ENCODE results near the gene UIMC1.

The UIMC1 gene

DNA sequence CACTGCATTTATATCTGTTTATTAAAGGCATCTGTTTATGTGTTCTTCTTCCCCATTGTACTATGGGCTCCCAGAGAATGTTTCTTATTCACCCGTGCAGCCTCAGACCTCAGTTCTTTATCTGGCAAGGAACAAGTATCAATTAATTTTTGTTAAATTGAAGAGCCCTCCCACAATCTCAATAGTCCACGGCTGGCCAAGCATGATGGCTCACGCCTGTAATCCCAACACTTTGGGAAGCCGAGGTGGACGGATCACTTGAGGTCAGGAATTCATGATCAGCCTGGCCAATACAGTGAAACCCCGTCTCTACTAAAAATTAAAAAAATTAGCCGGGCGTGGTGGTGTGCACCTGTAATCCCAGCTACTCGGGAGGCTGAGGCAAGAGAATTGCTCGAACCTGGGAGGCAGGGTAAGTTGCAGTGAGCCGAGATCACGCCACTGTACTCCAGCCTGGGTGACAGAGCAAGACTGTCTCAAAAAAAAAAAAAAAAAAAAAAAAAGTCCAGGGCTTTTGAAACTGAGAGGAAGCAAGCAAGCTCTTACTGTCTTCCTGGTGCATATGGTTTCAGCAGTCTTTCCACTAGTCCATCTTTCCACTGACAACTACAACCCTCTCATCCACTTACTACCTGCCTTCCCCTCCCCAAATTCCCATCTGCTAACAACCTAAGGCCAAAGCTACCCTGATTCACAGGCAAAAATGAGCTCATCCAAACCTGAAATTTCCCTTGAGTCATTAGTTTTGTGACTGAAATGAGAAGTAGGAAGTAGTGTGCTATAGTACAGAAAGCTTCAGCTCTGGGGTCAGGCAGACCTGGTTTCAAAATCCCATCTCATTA is 105.1 kb downstream of the UIMC1 start:
- no peak for DNase-seq

DNA sequence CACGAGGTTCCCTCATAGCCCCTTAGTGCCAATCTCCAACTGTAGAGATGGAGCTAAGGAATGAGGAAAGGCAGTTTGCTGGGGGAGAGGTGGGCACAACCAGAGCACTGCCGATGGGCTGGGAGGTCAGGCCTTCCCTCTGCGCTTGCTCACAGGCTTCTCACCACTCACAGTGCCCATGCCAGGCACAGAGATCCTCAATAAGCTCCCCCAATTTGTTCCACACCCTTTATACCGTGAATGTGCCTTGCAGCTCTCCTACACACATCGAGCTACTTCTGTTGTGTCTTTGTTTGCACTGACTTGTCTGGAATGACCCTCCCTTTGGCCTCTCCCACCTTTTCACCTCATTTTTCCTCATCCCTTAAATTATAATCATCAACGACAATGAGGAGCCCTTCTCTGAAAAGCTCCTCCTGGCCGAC is 105.8 kb downstream of the UIMC1 start:
- no peak for DNase-seq

DNA sequence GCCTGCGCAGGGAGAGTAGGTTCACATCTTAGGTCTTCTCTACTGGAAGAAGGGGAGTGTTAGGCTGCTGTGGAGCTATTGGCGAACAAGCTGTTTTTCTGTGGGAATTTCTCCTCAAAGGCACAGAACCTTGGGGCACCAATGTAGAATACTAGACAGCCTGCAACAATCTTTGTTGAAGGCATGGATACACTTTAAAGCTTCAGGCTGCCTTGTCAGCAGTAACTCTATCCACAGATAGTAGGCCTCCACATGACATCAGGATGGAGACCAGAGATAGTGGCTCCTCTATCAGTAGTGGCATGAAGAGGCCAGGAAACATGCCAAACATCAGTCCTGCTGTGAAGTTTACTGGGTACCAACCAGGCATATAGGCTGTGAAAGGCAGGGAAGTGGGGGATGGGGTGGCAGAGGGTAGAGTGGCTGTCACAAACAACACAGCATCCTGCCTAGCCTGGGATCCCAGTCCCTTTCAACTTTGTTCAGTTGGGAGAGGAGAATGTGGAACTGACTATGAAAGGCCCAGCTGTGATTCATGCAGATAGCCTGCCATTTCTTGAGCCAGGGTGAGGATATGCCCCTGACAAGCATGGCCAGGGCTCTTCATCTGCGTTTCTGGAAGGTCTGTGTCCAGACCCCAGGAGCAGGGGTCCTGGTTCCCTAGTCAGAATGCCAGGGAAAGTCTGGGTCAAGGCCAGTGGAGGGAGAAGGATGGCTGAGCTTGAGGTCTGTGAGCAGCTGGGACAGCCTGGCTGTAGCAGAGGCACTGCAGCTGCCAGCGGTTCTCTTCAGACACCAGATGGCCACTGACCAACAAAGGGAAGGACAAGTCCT is 106.4 kb downstream of the UIMC1 start:
- no peak for DNase-seq

DNA sequence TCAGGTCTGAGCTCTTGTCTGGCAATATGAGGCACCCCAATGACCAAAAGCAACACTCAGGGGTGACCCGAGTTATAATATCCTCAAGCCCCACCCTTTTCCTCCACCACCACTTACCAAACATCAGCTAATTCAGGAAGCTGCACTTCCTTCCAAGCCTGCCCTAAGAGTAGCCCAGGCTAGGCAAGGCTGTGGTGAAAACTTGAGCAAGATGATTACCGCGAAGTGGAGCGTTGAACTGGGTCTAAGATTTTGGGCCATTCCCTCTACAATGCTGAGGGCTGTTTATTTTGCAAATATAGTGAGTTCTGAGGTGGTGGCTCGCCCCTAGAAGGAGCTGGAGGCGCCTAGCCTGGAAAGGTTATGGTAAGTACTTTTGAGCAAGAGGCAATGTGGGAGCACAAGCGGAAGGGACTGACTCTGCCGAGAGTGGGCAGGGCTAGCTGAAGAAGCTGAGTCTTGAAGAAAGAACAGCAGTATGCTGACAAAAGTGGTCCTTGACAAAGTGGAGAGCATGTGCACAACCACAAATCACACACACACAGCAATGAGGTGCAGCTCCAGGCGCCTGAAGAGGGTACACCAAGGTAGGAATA is 107.2 kb downstream of the UIMC1 start, which contains the start of gene HK3:
HK3 (minus strand) TSS at position 51 of the 596 bp plus-strand sequence. CDS start 3,187 bp downstream, outside the sequence.
- DNase-seq = no peak

DNA sequence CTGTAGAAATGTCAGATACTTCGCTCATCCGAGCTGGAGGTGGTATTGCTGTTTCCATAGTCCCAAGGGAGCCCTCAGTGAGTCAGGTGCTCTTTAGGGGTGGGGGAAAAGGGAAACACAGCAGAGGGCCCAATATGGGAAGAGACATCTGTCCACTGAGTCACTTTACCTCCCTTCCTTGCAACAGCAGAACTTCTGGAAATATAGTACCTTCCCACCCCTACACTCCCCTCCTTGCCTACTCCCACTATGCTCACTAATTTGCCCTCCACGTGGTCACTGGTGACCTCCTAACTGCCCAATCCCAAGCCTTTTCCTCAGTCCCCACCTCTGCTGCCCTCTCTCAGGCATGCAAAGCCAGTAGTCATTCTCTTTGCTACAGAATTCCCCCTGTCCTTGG is 109.3 kb downstream of the UIMC1 start:
- DNase-seq = no peak

DNA sequence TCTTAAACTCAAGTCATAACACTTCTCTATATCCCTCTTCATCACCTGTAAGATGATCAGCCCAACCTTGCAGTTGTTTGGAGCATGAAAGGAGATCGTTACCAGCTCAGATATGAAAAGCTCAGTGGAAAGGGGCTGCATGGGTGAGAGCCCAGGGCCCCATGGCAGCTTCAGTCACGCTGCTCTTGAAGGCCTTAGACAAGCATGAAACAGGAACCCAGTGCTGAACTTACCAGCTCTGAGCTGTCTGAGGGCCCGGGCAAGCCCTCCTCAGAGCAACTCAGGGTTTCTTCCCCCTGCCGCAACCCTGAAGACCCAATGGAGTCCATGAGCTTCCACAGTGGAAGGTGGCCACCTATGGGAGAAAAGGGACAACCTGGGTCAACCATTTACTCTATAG is 110.7 kb downstream of the UIMC1 start:
- DNase-seq = no peak

DNA sequence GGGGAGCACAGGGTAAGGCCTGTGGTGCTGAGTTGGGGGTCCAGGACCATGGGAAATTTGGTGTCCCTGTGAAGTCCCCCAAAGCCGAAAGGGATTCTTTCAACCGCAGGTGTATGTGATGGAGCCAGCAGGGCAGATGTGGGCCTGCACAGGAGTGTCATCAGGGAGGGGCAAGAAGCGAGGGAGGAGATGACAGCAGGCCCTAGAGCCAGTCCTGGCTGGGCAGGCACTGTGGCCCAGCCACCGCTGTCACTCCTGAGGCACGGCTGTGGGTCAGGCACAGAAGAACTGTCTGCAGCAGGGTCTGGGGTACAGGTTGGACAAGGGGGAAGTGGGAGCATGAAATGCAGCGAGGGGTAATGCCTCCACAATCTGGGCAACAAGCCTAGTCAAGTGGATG is 112.3 kb downstream of the UIMC1 start:
- DNase-seq = no peak

DNA sequence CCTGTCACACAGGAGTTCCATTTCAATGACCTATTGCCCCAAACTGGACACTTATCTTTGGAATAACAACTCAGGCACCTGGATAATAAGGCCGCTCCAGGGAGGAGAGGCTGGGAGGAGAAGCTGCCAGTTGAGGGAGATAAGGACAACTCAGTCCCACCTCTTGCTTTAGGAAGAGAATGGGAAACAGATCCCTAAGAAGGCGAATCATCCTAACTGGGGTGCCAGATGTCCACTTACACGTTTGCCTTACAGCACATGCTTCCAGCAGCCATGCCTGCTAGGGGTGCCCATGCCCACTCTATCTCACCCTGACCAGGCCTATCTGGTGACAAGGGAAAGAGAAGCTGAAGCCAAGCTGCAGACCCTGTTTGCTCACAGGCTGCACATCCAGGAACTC is 113.9 kb downstream of the UIMC1 start:
- no peak for DNase-seq

DNA sequence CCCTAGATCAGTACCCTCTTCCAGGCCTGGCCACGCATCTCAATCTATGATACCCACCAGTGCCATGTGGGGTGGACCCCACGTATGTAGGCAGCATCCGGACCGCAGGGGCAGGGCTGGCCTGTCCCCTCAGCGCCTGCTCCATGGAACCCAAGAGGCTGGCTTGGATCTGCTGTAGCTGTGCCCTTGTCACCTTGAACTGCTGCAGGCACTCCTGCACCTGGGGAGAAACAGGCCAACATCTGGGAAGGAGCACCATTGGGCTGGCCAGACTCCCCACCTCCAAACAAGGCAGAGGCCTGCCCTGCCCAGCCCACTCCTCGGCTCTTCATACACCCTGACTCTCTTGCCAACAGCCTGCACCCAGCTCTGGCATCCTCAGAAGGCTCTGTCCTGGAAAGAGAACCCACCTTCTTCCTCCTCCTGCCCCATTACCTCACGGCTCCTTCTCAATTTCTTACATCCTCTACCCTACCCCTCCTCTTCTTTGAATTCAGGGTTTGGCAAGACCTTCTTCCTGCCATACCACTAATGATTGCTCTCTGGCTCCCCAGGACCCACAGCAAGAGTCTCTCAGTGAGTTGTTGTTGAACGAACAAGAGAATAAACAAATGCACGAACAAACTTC is 115.1 kb downstream of the UIMC1 start:
- no peak for DNase-seq

DNA sequence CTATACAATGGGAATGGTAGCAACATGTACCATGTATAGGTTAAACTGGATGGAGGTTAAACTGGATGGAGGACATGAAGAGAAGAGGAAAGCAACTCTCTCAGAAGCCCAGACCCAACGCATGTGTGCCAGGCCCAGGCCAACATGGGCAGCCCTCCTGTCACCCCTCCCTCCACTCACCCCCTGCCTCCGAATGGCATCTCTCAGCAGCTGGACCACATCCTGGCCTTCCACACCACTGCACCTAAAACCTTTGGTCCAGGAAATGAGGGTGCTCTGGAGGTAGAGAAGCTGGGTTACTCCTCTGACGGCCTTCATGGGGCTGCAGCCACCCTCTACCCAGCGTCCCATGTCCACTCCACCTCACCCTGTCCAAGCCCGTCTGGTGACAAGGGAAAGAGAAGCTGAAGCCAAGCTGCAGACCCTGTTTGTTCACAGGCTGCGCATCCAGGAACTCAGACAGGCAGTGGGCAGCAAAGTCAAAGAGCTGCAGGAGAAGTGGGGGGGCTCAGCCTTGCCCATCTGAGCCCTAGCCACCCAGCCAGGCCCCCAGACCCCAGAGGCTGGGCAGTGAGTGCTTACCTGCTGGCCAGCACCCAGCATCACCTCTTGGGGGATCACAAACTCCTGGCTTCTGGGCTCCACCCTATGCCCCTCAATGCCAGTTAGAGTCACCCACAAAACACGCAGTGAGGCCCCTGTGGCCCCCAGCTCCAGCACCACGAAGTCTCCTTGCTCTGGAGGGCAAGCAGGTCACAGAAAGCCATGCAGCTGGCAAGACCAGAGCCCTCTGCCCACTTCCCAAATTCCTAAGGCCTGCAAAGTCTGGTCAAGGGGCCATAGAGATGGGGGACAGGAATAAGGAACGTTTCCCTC is 115.9 kb downstream of the UIMC1 start:
- DNase-seq = no peak

DNA sequence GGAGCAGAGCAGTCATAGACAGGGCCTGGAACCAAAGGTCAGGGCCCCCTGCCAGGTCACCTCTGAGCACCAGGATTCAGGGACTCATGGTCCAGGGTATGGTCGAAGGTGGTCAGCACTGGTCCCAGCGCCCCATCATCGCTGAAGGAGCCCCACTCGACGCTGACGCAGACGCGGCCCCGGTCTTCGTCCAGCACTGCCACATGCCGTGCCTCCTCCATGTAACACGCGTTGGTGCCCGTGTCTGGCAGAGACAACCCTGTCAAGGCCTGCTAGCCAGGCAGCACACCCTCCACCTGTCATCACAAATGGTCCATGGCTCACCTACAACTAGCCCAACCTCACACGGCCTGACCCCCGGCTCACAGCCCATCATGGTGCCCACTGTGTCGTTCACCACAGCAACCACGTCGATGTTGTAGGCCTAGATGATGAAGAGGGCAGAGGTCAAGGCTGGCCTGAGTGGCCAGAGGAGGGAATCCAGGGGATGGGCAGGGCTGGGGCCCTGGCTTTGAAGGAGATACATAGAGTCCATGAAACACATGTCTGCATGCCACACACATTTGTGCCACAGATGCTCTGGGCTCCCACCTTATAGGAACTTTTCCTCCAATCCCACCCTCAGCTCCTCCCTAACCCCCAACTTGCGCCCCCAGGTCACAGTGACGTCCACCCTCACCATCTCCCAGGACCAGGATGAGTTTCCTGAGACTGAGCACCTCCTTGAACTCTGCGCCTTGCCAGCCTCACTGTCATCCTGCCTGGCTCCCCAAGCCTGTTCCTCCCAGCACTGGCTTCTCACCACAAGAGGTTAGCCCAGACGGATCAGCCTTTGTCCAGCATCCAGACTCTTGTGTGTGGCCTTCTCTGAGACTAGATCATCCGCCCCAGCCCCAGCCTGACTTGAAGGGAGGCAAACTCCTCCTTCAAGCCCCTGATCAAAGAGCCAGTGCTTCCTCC is 117.0 kb downstream of the UIMC1 start:
- no peak for DNase-seq

DNA sequence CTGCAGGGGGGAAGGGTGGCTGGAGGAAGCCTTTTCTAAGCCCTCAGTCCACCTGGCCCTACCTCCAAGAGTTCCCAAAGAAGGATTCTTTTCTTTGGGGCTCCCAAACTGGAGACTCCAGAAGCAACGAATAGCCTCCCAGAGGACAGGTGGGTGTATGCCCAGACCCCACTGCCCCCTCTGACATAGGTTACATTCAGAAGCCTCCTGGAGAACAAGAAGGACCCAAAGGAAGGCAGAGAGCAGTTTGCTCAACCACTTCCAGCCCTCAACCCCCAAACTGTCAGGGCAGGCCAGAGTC is 117.8 kb downstream of the UIMC1 start:
- no peak for DNase-seq

DNA sequence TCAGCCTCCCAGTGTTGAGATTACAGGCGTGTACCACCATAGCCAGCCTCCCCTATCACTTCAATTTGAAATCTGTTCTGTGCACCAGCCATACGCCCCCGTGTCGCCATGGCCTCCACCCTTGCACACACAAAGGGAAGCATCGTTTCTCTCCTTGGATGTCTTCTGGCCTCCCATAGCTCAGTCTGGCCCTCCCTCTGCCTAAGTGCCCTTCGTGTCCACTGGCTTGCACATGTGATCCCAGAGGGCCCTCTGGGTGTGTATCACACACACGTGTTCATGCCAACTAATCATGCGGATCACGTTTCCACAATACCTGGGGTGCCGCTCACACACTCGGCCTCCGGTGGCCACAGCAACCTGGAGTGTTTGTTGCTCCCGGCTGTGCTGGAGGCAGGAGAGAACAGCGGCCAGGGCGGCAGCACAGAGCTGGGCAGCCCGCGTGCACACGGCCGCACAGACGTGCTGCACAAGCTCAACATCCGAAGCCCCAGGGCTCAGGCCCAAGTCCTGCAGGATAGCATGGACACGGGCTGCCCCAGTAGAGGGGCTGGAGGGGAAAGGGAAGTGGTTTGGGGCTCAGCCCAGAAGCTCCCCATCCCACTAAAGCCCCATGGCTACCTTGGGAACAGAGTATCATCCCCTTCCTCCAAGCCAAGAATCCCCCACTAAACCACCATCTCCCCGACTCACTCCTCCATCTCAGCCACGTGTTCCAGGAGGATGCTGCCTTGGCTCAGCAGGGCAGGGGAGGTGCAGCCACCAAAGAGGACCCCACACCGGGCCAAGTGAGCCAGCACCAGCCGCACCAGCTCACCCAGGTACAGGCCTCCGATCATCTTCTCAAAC is 118.3 kb downstream of the UIMC1 start:
- DNase-seq = no peak

DNA sequence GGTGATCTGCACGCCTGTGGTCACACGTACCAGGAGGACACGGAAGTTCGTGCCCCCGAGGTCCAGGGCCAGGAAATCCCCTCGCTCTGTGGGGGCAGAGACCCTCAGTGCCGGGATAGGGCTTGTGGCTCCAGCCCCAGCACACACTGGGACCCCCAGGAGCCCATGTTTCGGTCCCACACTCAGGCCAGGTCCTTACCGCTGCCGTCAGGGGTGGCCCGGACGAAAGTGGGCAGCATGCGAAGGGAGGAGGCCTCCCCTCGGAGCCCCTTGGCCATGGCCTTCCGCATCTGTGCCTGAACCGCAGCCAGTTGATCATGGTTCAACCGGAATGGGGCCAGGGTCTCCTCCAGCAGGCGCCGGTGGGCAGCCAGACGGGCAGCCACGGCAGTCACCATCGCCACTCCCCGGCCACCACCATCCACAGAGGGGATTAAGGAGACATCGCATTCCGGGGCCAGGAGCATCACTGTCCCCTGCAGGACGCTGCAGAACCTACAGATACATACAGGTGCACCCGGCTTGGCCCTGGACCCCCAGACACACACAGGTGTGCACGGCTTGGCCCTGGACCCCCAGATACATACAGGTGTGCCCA is 119.2 kb downstream of the UIMC1 start:
- no peak for DNase-seq

DNA sequence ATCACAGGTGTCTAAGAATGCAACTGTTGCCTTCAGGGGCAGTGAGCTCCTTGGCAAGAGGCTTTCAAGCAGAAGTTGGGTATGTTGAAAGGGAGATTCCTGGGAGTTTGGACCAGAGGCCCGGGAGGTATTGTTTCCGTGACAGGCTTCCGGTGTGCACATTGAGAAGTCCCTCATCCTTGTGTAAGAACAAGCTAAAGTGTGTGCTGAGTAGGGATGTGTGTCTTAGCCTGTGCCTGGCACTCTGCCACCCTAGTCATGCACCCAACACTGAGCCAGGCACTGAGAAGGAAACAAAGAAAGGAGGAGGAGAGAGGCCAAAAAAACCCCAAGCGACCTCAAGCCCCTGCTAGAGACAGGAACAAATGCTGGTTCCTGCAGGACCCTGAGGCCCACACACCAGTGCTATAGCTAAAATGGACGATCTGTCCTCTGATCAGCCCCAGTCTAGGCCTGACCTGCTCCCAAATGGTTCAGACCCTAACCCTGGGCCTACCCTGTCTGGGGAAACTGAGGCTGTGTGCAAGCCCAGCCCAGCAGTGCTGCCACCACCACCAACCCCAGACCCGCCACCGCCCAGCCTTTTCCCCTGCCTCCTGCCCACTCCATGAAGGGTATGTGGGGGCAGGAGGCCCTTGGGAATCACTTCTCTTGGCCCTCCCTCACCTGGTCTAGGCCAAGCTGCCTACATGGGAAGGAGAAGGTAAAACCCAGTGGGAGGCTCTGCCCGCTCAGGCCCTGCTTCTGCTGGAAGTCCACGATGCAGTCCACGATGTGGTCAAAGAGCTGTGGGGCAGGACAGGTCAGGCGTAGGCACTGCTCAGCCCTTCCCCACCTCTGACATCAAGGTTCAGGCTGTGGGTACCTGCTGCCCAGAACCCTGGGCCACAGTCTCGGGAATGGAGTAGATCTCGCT is 120.0 kb downstream of the UIMC1 start:
- DNase-seq = no peak

DNA sequence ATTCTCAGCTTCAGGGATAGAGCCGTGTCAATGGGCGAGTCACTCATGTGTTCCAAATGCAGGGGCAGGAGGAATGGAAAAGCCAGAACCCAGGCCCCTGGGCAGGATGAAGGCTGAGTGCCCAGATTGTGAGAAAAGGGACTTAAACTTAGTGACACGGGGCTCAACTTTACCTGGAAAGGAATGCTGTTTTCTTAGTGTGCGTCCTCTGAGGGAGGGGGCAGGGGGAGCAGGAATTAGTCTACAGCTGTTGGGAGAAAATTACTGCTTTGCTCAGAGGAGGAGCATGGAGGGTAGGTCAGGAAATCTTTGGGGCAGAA is 122.0 kb downstream of the UIMC1 start:
- DNase-seq = no peak

DNA sequence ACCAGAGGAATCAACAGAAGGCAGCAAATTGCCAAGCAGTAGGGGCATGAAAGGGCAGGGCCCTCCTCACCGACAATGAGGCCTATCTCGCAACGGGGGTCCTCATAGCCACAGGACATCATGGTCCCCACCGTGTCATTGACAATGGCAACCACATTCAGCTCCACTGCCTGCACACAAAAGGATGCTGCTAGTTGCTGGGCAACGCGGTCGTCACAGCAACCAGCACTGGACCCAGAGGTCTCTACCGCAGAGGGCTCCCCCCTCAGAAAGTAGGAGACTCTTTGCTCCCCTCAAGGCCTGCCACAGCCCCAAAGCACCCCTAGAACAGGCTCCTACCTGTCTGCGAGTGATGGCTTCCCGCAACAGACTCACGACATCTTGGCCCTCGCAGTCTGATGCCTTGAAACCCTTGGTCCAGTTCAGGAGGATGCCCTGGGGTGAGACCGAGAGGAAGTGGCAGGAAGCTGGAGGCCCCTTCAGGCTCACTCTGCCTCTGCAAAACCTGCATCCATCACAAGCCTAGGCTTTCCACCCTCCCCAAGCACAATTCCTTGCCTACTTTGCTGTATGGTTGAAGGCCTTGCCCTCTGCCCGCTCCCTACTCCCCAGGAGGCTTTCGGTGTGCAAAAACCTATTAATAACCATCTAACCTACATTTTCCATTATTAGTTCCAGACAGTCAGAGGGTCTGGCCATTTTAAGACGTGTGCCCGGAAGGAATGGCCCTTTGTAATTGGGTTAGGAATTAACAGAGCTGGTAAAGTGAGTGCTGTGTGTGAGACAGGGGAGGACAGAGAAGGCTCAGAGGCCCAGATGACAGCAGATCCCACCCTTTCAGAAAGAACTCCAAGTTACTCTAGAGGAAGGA is 122.6 kb downstream of the UIMC1 start:
- no peak for DNase-seq

DNA sequence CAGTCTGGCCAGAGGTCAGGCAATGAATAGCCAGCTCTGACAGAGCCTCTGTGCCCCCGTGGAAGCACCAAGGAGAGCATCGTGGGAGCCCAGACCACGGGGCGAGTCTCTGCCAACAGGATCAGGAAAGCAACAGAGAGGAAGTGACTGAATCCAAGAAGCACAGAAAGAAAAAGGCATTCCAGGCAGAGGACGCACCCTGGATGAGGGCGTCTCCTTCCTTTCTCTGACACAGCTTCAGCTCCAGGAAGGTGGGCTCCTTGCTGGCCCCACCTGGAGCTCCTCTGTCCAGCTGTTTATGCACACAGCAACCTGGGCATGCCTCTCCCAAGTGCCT is 124.0 kb downstream of the UIMC1 start:
- no peak for DNase-seq

All from DMS 273 treated with DMSO at 0.1 percent for 48 hours (cell line).